Left cardiac atrium (tissue), 4 donors: ENCODE data around the gene RPL36AL. TPM values are rescaled to one million over a fixed set of nuclear protein-coding genes. Genes with fewer than 3 reads are reported as not detected.
"Not testable (repeated sequence)": the region's sequence is repeated elsewhere in the genome, so short reads cannot be mapped to it uniquely, and the experiment has no call there.

Experiments used
- ATAC-seq, 2 donors: fragments of 200-7000 bp; cut with Tn5 transposase; one replicate each; pipeline ENCODE4 v1.9.1; 2020; ENCODE audit warnings: mild to moderate bottlenecking in 2 of 2, moderate library complexity in 2 of 2
- DNase-seq: peaks from one replicate; pipeline ENCODE4 v3.0.0-alpha.2; 2020
- intact Hi-C, 2 donors: fragments of 100-400 bp; cut with DNase I; formaldehyde crosslinking; loops; one replicate each; pipeline versions ENCODE4 v1.14.1 to v1.15.1; 2022 to 2023
- total RNA-seq, 2 donors: library from RNA; stranded (reverse); fragmentation: NEBNext Ultra II Directional; extraction: Animal tissue kit (Norgen Biotek cat#: 25700); gene quantifications; one replicate each; pipeline ENCODE4 v1.2.1, GENCODE V29; 2021
- donor health status: DM: no; HTN: yes; CAD: no.
- donor health status: DM: no; HTN: yes; CAD: no; lungs with severe emphysema.
- donor health status: DM: yes; HTN: yes; CAD: no.
- donor health status: Dilated cardiomyopathy.

RPL36AL gene
- total RNA-seq, 2 donors from 2014 or later: 131 to 149 TPM

GRCh38 chr14:49622022-49622607 lies 1.7 kb upstream of the RPL36AL start:
- intact Hi-C loops: no loop called here
- no peak for ATAC-seq
- DNase-seq: no peak

- ATAC-seq (peak; percentile 70 to 73), DNase-seq (peak; percentile 84)
- intact Hi-C loops: no loop called here
Observed at GRCh38 chr14:49621114-49621881, 872 bp upstream of the RPL36AL start.

- DNase-seq: no peak
- ATAC-seq: no peak
- intact Hi-C loops: no loop called here
Observed at GRCh38 chr14:49619730-49620129, 696 bp downstream of the RPL36AL start.

DNA sequence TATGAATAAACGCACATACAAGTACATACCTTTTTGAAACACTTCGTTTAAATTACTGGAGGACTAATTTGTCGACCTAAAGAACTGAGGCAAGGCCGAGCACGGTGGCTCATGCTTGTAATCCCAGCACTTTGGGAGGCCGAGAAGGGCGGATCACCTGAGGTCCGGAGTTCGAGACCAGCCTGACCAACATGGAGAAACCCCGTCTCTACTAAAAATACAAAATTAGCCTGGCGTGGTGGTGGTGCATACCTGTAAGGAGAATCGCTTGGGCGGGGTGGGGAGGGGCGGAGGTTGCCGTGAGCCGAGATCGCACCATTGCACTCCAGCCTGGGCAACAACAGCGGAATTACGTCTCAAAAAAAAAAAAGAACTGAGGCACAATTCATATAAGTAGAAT lies 1.2 kb downstream of the RPL36AL start:
- ATAC-seq, intact Hi-C loops, DNase-seq: not testable (repeated sequence)

GRCh38 chr14:49617852-49618519 lies 2.4 kb downstream of the RPL36AL start:
- no peak for ATAC-seq
- no peak for DNase-seq
- intact Hi-C loops: no loop called here

DNA sequence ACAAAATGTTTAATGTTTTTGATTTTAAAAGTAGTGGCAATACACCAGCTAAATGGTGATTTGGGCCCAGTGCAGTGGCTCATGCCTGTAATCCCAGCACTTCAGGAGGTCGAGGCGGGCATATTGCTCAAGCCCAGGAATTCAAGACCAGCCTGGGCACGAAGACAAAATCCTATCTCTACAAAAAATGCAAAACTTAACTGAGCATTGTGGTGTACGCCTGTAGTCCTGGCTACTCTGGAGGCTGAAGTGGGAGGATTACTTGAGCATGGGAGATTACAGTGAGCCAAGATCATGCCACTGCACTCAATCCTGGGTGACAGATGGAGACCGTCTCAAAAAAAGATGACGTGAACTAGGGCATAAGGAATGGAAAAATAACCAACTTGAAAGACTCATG lies 4.7 kb downstream of the RPL36AL start:
- intact Hi-C loops: no loop called here
- ATAC-seq (no peak), DNase-seq (no peak)

GRCh38 chr14:49614196-49614595 lies 6.2 kb downstream of the RPL36AL start:
- ATAC-seq: no peak
- DNase-seq: no peak
- intact Hi-C loops: no loop called here

DNA sequence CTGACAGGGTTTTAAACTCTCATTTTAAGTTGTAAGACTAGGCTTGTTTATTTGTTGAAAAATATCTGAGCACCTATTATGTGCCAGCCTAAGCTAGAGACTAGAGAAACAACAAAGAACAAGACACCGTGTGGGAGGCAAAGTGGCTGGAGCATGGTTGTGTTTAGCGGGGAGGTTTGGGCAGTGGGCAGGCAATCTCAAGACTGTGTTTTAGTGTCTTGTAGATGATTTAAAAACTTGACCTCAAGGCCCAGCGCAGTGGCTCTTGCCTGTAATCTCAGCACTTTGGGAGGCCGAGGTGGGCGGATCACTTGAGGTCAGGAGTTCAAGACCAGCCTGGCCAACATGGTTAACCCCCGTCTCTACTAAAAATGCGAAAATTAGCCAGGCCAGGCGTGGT lies 7.8 kb downstream of the RPL36AL start:
- ATAC-seq: no peak
- intact Hi-C loops: no loop called here
- no peak for DNase-seq

GRCh38 chr14:49612251-49612650 lies 8.2 kb downstream of the RPL36AL start:
- DNase-seq (no peak), ATAC-seq (no peak)
- intact Hi-C loops: no loop called here

DNA sequence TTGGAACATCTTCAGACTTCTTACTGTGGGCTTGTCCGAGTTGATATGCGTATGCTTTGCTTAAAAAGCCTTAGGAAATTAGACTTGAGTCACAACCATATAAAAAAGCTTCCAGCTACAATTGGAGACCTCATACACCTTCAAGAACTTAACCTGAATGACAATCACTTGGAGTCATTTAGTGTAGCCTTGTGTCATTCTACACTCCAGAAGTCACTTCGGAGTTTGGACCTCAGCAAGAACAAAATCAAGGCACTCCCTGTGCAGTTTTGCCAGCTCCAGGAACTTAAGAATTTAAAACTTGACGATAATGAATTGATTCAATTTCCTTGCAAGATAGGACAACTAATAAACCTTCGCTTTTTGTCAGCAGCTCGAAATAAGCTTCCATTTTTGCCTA lies 12.8 kb downstream of the RPL36AL start:
- DNase-seq (no peak), ATAC-seq (no peak)
- intact Hi-C loops: no loop called here

DNA sequence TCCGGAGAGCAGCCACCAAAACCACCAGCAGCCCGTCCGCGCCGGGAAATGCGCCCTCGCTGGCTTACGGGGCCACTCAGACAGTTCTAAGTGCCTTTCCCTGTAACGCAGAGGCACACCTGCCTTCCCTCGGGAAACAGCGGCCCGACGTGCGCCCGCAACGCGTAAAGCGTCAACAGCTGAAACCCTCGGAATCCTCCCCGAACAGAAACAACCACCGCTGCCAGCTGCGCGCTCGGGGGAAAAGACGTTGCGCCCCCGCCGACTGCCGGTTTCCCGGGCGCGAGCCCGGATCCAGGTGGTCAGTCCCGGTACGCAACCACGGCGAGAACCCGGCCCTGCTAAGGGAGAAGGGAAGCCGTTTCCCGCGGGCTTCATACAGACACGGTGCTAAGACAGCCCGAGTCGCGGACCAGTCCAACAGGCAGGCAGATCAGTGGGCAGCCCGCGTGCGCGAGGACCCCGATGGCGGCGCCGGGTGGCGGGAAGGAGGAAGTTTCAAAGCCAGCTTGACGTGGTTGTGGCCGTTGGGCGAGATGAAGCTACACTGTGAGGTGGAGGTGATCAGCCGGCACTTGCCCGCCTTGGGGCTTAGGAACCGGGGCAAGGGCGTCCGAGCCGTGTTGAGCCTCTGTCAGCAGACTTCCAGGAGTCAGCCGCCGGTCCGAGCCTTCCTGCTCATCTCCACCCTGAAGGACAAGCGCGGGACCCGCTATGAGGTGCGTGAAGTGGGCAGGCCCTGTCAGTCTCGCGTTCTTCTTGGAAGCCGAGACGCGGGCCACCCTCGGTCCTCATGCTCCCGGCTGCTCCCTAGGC lies 21.7 kb downstream of the RPL36AL start, which contains the start of gene LRR1:
Gene LRR1 (plus strand): TSS at position 456 of the 816 bp plus-strand sequence. CDS start 81 bp downstream, at position 537.
- intact Hi-C loops: no loop called here
- peak; percentile 90 for ATAC-seq

GRCh38 chr14:49598189-49598484 lies 22.3 kb downstream of the RPL36AL start:
- intact Hi-C loops: no loop called here
- ATAC-seq (peak; percentile 36 to 38), DNase-seq (no peak)

More for the DNA sequence above, 21.7 kb downstream of the RPL36AL start, which contains the start of gene LRR1:
- peak; percentile 89 for DNase-seq

DNA sequence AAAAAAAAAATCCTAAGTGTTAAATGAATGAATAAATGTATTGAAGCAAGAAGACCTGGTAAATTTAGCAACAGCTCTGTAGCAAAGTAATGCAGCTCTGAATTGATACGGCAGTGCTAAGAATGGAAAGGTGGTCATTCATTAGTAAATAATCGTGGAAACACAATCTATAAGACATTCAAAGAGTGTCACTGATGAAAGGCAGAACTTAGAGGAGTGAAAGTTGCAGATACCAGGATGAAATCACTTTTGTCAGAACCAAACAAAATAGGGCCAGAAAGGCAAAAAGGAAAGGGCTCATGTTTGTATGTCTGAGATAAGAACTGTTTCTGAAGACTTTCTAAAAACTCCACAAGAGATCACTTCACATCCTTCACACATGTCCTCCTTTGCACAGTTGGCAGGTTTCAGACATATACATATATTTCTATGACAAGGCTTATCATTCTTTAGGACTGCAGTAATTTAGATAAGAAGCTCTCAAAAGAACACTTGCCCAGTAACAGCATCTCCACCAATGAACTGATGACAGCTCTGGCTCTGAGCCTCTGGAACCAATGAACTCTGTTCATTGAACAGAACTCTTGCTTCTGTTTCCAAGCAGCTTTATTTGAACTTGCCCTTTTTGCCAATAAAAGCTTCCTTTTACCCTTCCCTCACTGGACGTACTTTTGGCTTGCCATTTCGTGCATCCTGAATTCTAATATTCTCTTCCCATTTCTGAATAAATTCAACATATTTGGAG lies 25.9 kb downstream of the RPL36AL start:
- ATAC-seq (peak; percentile 16 to 18), DNase-seq (no peak)
- intact Hi-C loops: no loop called here

GRCh38 chr14:49593016-49593415 lies 27.4 kb downstream of the RPL36AL start:
- DNase-seq (no peak), ATAC-seq (no peak)
- intact Hi-C loops: no loop called here

GRCh38 chr14:49589387-49589786 lies 31.0 kb downstream of the RPL36AL start:
- ATAC-seq (no peak), DNase-seq (no peak)
- intact Hi-C loops: no loop called here

DNA sequence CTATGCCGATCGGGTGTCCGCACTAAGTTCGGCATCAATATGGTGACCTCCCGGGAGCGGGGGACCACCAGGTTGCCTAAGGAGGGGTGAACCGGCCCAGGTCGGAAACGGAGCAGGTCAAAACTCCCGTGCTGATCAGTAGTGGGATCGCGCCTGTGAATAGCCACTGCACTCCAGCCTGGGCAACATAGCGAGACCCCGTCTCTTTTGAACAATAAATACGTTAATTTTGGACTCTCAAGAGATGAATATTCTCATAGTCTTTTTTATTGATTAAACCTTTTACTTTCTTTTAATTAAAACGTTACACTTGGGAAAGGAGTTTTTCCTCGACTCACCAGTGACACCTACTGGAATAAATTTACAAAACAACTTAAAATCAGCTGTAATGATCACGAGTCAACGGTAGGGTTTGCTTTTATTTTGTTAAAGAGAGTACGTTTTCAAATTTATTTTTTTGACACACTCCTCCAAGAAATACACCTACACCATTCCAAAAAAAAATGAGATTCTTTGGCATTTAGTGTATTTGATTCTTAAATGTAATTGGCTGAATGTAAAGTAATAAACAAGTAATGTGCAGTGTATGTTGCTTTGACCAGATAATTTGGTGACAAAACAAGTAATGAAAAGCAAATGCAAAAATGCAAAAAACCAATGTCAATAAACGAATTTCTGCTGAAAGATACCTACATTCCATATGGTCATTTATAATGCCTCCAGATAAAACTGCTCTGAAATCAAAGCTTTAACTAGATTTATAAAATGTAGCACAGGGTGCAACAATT lies 33.6 kb downstream of the RPL36AL start:
- DNase-seq (no peak), ATAC-seq (peak; percentile 18 to 36)
- intact Hi-C loops: no loop called here

DNA sequence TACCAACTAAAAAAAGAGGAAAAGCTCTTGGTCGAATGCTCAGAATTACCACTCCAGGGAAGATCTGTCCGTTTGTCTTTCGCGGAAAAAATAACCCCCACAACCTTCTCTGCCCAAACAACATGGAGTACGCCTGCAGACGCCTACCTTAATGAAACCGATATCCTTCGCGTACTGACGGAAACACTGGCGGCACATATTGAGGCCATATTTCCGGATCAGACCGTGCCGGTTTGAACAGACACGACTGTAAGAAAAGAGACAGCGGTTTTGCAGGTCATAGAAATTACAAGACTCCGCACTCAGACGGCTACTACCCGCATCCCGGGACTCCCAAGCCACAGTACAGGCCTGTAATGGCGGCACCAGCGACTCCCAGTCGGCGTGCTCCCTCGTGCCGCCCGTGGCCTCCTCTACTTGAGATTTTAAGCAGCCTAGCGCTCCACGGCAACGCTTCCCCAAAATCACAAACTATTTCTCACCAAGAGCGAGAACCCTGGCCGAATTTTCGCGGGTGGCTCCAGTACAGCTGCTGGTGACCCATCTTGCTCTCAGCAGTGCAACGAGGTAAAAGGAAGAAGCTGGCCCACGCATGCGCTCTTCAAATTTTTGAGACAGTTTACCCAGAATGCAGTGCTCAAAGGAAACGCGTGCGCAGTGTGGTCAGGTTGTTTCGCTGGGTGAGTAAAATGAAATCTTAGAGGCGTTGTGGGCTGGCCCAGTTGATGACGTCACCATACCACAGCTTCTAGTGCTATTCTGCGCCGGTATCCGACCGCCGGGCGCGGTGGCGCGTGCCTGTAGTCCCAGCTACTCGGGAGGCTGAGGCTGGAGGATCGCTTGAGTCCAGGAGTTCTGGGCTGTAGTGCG lies 34.4 kb downstream of the RPL36AL start, which contains the start of gene RPS29:
Gene RPS29 (minus strand): TSS at position 578 of the 870 bp plus-strand sequence. CDS start 34 bp downstream, at position 544.
- intact Hi-C loops: no loop called here
- ATAC-seq: peak; percentile 96 to 99

More for the DNA sequence above, 34.4 kb downstream of the RPL36AL start, which contains the start of gene RPS29:
- DNase-seq: peak; percentile 99
